Epithelial cell of proximal tubule (primary cell): Measurements from ENCODE around the gene DDX31. TPM values are rescaled to one million over a fixed set of nuclear protein-coding genes. Genes with fewer than 3 reads are reported as not detected.

Experiments used
- DNase-seq: peaks from one replicate; pipeline ENCODE4 v3.0.0-alpha.2; 2011; ENCODE audit warnings: low read depth
- H3K4me3 ChIP-seq: 2 replicates; pipeline ENCODE4 v1.5.1; 2011; ENCODE audit warnings: low read depth, mild to moderate bottlenecking, low read length
- total RNA-seq: library from RNA; depleted of rRNA; stranded (reverse); fragments of >200 nt; gene quantifications from 2 replicates; pipeline ENCODE4 v1.2.3, GENCODE V29; 2015
- TF ChIP-seq, protein P1 (sequence below): conservative IDR thresholded peaks from 2 replicates; pipeline ENCODE4 v1.5.1; 2012; ENCODE audit warnings: low read depth, mild to moderate bottlenecking, low read length

Gene DDX31
- total RNA-seq, 1 donor from 2014 or later = 8.1 TPM

- TF ChIP-seq, protein P1, sequence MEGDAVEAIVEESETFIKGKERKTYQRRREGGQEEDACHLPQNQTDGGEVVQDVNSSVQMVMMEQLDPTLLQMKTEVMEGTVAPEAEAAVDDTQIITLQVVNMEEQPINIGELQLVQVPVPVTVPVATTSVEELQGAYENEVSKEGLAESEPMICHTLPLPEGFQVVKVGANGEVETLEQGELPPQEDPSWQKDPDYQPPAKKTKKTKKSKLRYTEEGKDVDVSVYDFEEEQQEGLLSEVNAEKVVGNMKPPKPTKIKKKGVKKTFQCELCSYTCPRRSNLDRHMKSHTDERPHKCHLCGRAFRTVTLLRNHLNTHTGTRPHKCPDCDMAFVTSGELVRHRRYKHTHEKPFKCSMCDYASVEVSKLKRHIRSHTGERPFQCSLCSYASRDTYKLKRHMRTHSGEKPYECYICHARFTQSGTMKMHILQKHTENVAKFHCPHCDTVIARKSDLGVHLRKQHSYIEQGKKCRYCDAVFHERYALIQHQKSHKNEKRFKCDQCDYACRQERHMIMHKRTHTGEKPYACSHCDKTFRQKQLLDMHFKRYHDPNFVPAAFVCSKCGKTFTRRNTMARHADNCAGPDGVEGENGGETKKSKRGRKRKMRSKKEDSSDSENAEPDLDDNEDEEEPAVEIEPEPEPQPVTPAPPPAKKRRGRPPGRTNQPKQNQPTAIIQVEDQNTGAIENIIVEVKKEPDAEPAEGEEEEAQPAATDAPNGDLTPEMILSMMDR = no peak
- DNase-seq = no peak
- no peak overlapping the region for H3K4me3 ChIP-seq
Observed at GRCh38 chr9:132647355-132647754, 22.4 kb downstream of the DDX31 start.

DNA sequence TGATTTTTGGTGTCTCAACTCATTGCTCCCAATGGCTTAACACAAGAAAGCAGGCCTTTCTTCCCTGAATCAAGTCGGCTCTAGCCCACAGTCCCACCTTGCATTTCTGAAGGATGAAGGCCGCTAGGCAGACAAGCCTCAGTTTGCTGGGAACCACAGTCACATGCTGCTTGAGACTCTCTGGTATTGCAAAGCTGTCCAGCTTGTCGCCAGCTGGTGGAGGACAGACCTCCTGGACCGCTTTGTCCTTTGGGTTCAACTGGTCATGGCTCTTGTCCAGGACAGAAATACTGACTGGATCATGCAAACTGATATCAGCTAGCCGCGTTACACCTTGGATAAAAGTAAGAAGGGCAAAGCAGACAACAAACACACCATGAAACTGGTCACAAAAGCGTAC is 23.1 kb downstream of the DDX31 start:
- no peak overlapping the region for H3K4me3 ChIP-seq
- TF ChIP-seq, protein P1 = no peak
- DNase-seq = no peak

- DNase-seq = no peak
- TF ChIP-seq, protein P1 = no peak
- H3K4me3 ChIP-seq = no peak overlapping the region
Observed at GRCh38 chr9:132645711-132646110, 24.1 kb downstream of the DDX31 start.

DNA sequence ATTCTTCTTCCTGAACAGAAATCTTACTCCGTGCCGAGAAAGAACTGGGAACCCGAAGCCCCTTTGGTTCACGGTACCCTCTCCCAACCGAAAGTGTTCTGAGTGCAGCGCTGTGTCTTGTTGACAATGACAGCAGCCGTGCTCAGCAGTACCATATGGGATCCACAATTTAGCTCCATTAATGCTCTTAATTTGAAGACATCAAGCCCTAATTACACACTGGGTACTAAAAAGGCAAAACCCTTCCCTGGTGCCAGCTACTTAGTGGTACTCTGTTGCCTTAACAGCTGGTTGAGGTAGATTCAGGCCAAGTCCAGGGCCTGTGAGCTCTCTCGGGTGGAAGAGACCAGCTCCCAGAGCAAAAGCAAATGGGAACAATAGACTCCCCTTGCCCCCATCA is 24.5 kb downstream of the DDX31 start:
- TF ChIP-seq, protein P1 = no peak
- DNase-seq = no peak
- no peak overlapping the region for H3K4me3 ChIP-seq

- no peak for DNase-seq
- TF ChIP-seq, protein P1 = peak; percentile 25
- H3K4me3 ChIP-seq = no peak overlapping the region
Observed at GRCh38 chr9:132644251-132644650, 25.5 kb downstream of the DDX31 start.

GRCh38 chr9:132641216-132641615 is 28.6 kb downstream of the DDX31 start:
- H3K4me3 ChIP-seq = no peak overlapping the region
- TF ChIP-seq, protein P1 = no peak
- DNase-seq = no peak

DNA sequence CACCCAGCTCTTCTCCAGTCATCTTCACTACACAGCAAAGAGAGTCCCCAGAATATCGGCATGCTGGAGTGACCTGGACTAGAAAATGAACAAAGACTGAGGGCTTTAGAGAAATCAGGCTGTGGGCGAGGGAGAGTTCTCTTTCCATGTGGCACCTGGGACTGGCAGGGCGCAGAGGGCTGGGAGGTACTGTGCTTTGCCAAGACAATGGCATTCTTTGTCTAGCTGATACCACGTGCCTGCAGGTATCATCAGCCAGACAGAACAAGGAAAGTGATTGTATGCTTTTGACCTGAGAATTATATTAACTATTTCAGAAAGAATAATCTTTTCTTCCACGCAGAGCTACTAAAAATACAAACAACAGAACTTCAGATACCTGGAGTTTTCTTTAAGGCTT is 30.5 kb downstream of the DDX31 start:
- TF ChIP-seq, protein P1 = no peak
- no peak overlapping the region for H3K4me3 ChIP-seq
- DNase-seq = no peak
